CD8-positive, alpha-beta memory T cell (primary cell): ENCODE measurements around the gene ERFL. TPM values are rescaled to one million over a fixed set of nuclear protein-coding genes. Genes with fewer than 3 reads are reported as not detected.

Experiments used
- CTCF ChIA-PET: fragments of 350-600 bp; sonication (Branson Sonifier 250); formaldehyde crosslinking; loops from one replicate; lab custom pipeline; 2021; ENCODE audit warnings: antibody characterized with exemption; lab: Charles Lee
- POLR2A ChIA-PET: fragments of 350-600 bp; sonication (Branson Sonifier 250); formaldehyde crosslinking; loops from one replicate; lab custom pipeline; 2021; ENCODE audit warnings: antibody characterized with exemption; lab: Charles Lee
- DNase-seq, 5 donors: peaks; one replicate each; pipeline versions ENCODE4 v3.0.0 to v3.0.0-alpha.2; 2020 to 2022; ENCODE audit warnings: mixed read lengths in 1 of 5
- H3K27ac ChIP-seq: one replicate; pipeline ENCODE4 v1.7.0; 2013; ENCODE audit warnings: low read depth, mild to moderate bottlenecking, low read length, moderate library complexity
- H3K27me3 ChIP-seq: 2 replicates; pipeline ENCODE4 v1.7.0; 2013; ENCODE audit warnings: low read length, mild to moderate bottlenecking; ENCODE audit not compliant: insufficient read depth, poor library complexity, severe bottlenecking
- H3K36me3 ChIP-seq: 2 replicates; pipeline ENCODE4 v1.7.0; 2013; ENCODE audit warnings: mild to moderate bottlenecking, low read length, moderate library complexity; ENCODE audit not compliant: insufficient read depth
- H3K4me1 ChIP-seq: 2 replicates; pipeline ENCODE4 v1.7.0; 2013; ENCODE audit warnings: mild to moderate bottlenecking, low read length, moderate library complexity; ENCODE audit not compliant: insufficient read depth
- H3K4me3 ChIP-seq: 2 replicates; pipeline ENCODE4 v1.7.0; 2013; ENCODE audit warnings: mild to moderate bottlenecking, low read length
- H3K9me3 ChIP-seq: 2 replicates; pipeline ENCODE4 v1.7.0; 2013; ENCODE audit warnings: mild to moderate bottlenecking, low read length
- H3K27ac Mint-ChIP-seq, 8 donors: one replicate each; pipeline ENCODE4 v1.8.0; 2020 to 2021; ENCODE audit warnings: mixed read lengths in 8 of 8, mild to moderate bottlenecking in 6 of 8, inconsistent platforms in 3 of 8, moderate library complexity in 3 of 8
- H3K27me3 Mint-ChIP-seq, 2 donors: one replicate each; pipeline ENCODE4 v1.8.0; 2020 to 2021; ENCODE audit warnings: mixed read lengths in 2 of 2, mild to moderate bottlenecking in 1 of 2, moderate library complexity in 1 of 2
- H3K36me3 Mint-ChIP-seq, 3 donors: one replicate each; pipeline ENCODE4 v1.8.0; 2020 to 2021; ENCODE audit warnings: mixed read lengths in 3 of 3, inconsistent platforms in 1 of 3, mild to moderate bottlenecking in 1 of 3
- H3K4me1 Mint-ChIP-seq, 3 donors: one replicate each; pipeline ENCODE4 v1.8.0; 2020 to 2021; ENCODE audit warnings: mixed read lengths in 3 of 3, inconsistent platforms in 1 of 3, mild to moderate bottlenecking in 1 of 3
- H3K4me3 Mint-ChIP-seq, 7 donors: one replicate each; pipeline ENCODE4 v1.8.0; 2020 to 2021; ENCODE audit warnings: mixed read lengths in 7 of 7, mild to moderate bottlenecking in 6 of 7, moderate library complexity in 4 of 7, inconsistent platforms in 2 of 7
- H3K9me3 Mint-ChIP-seq, 5 donors: one replicate each; pipeline ENCODE4 v1.8.0; 2020 to 2022; ENCODE audit warnings: mixed read lengths in 5 of 5, mild to moderate bottlenecking in 3 of 5, moderate library complexity in 2 of 5, inconsistent platforms in 1 of 5
- polyA plus RNA-seq: library from polyadenylated mRNA; unstranded; fragments of 300-500 nt; fragmentation: Illumina TruSeq; gene quantifications from one replicate; pipeline ENCODE4 v1.2.3, GENCODE V29; 2021
- total RNA-seq, 2 experiments: library from RNA; stranded (reverse); gene quantifications; one replicate each; pipeline ENCODE4 v1.2.3, GENCODE V29; 2021

ERFL gene
- total and polyA plus RNA-seq, 3 experiments from 2014 or later: 1.3 to 1.4 TPM; not detected in 1

DNA sequence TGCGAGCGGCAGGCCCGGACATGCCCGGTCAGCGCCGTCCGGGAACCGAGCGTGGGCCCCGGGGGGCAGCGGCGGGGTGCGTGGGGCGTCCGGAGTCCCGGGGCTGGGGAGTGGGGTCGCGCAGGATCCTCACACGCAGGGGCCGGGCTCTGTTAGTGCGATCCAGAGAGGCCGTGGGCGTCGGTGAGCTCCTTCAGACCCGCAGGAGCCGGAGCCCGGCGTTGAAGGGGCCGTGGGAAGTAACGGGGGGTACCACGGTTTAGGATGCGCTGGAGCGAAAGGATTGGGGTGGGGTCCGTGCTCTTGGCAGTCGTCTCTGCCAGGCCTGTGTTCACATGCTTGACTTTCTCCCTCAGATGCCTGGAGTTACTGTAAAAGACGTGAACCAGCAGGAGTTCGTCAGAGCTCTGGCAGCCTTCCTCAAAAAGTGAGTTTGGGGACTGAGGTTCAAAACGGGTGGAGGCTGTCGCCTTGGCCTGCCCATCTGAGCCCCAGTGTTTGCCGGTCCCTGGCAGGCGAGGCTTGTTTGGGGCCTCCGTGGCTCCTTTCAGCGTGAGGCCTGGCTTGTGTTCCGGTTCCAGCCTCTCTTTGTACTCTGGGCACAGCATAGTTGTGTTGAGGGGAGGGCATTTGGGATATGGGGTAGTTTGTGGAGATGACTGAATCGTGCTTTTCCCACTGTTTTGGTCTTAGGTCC lies 67.7 kb downstream of the ERFL start:
- H3K4me1 Mint-ChIP-seq: peaks cover 46 to 55% (median 51%) of the 10 kb centered on the region in 3 donors
- H3K36me3 Mint-ChIP-seq: peaks cover 5 to 55% (median 20%) of the 10 kb centered on the region in 3 donors
- peak overlapping the region; percentile 87 to 99 (median 92) for H3K4me3 Mint-ChIP-seq
- H3K9me3 ChIP-seq: no peaks in the 10 kb centered on the region
- H3K4me1 ChIP-seq: peaks cover 55% of the 10 kb centered on the region
- POLR2A ChIA-PET: interaction anchor here (1.0 to 3.7 kb wide), 14 partner anchors 8 to 596 kb away, joined by 3 to 72 read pairs (median 8); partner anchors contain the start of genes ERFL, HNRNPUL1 and RABAC1
- no peaks in the 10 kb centered on the region for H3K27me3 ChIP-seq
- peak overlapping the region; percentile 85 to 100 (median 94) for H3K27ac Mint-ChIP-seq
- no peak for DNase-seq
- H3K9me3 Mint-ChIP-seq: no peaks in the 10 kb centered on the region
- peaks cover 44% of the 10 kb centered on the region for H3K36me3 ChIP-seq
- H3K27ac ChIP-seq: peak overlapping the region; percentile 93
- H3K4me3 ChIP-seq: peak overlapping the region; percentile 79
- CTCF ChIA-PET: interaction anchor here (1.0 to 4.5 kb wide), 19 partner anchors 8 to 384 kb away, joined by 3 to 85 read pairs (median 6); partner anchors contain the start of genes ARHGEF1 and RABAC1
- H3K27me3 Mint-ChIP-seq: peaks cover 0 to 4% of the 10 kb centered on the region in 2 donors

DNA sequence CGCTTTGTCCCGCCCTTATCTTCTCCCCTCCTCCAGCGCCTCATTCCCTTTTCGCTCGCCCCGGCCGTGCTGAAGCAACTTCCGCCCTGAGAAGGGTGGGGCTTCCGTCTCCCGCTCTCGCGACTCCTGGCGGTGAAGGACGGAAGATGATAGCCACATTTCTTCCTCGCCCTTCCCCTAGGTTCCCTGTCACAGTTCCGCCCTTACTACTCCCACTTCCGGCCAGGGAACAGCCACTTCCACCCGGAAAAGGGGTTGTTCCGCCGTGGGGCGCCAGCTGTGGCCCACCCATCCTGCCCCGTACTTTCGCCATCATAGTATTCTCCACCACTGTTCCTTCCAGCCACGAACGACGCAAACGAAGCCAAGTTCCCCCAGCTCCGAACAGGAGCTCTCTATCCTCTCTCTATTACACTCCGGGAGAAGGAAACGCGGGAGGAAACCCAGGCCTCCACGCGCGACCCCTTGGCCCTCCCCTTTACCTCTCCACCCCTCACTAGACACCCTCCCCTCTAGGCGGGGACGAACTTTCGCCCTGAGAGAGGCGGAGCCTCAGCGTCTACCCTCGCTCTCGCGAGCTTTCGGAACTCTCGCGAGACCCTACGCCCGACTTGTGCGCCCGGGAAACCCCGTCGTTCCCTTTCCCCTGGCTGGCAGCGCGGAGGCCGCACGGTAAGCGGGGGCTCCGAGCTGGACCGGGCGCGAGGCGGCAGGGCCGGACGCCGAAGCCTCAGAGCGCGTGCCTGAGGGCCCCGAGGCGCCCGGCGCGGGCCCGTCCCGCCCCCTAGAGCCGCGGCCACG lies 68.4 kb downstream of the ERFL start, which contains the start of gene RPS19:
TSS of gene RPS19 (plus strand) at position 638 of the 801 bp plus-strand sequence. CDS start 520 bp downstream, outside the sequence.
- H3K36me3 Mint-ChIP-seq: peaks cover 5 to 49% (median 20%) of the 10 kb centered on the region in 3 donors
- ChIA-PET CTCF (interaction anchor here (0.6 to 4.5 kb wide), 24 partner anchors 8 to 904 kb away, joined by 3 to 85 read pairs (median 4); partner anchors contain the start of genes ARHGEF1 and RABAC1), POLR2A (interaction anchor here (0.7 to 3.7 kb wide), 14 partner anchors 9 to 596 kb away, joined by 3 to 72 read pairs (median 9); partner anchors contain the start of genes ERFL, HNRNPUL1 and RABAC1)
- H3K27me3 ChIP-seq: no peaks in the 10 kb centered on the region
- peak within 1 kb of the TSS; percentile 79 for H3K4me3 ChIP-seq
- peak within 1 kb of the TSS; percentile 93 for H3K27ac ChIP-seq
- H3K9me3 Mint-ChIP-seq: no peaks in the 10 kb centered on the region
- peak within 1 kb of the TSS; percentile 86 to 100 (median 96) for H3K27ac Mint-ChIP-seq
- DNase-seq: peak; percentile 96 to 99 (median 98)
- H3K9me3 ChIP-seq: no peaks in the 10 kb centered on the region
- H3K4me1 ChIP-seq: peaks cover 48% of the 10 kb centered on the region
- H3K36me3 ChIP-seq: peaks cover 37% of the 10 kb centered on the region
- H3K27me3 Mint-ChIP-seq: peaks cover 0 to 4% of the 10 kb centered on the region in 2 donors
- H3K4me3 Mint-ChIP-seq: peak within 1 kb of the TSS; percentile 88 to 99 (median 92)
- peaks cover 43 to 50% (median 46%) of the 10 kb centered on the region in 3 donors for H3K4me1 Mint-ChIP-seq

DNA sequence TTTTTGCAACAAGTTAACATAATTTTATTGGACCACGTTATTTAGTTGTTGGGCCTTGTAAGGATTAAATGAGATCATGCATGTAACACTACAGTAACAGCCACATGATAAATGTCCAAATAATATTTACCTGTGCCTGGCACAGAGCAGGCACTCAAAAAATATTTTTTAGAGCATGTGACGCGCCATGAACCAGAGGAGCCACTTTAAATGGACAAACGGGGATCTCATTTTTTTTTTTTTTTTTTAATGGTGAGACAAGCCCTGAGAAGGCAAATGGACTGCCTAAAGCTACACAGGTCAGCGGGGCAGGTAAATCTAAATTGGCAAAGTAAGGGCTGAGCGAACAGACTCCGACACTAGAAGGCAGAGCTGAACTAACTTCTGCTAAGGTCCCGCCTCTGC lies 69.0 kb downstream of the ERFL start:
- H3K4me3 ChIP-seq: peak overlapping the region; percentile 79
- ChIA-PET CTCF (interaction anchor here (0.6 to 4.5 kb wide), 21 partner anchors 8 to 904 kb away, joined by 3 to 85 read pairs (median 5); partner anchors contain the start of genes ARHGEF1 and RABAC1), POLR2A (interaction anchor here (0.7 to 3.7 kb wide), 14 partner anchors 9 to 595 kb away, joined by 3 to 72 read pairs (median 9); partner anchors contain the start of genes ERFL, HNRNPUL1 and RABAC1)

More for the DNA sequence above, 69.0 kb downstream of the ERFL start:
- Histone ChIP-seq H3K9me3 (no peaks in the 10 kb centered on the region), H3K4me1 (peaks cover 42% of the 10 kb centered on the region), H3K27me3 (no peaks in the 10 kb centered on the region), H3K36me3 (peaks cover 31% of the 10 kb centered on the region), H3K27ac (peak overlapping the region; percentile 93)
- H3K4me3 Mint-ChIP-seq: peak overlapping the region; percentile 88 to 99 (median 92)
- no peak for DNase-seq
- H3K4me1 Mint-ChIP-seq: peaks cover 37 to 44% (median 40%) of the 10 kb centered on the region in 3 donors
- no peaks in the 10 kb centered on the region for H3K9me3 Mint-ChIP-seq
- H3K27ac Mint-ChIP-seq: peak overlapping the region; percentile 86 to 100 (median 96)
- peaks cover 5 to 43% (median 17%) of the 10 kb centered on the region in 3 donors for H3K36me3 Mint-ChIP-seq
- H3K27me3 Mint-ChIP-seq: peaks cover 5 to 10% of the 10 kb centered on the region in 2 donors

Other genes with a start within 250 kb of the ERFL start
- gene CEACAM7, start 240.2 kb downstream of the ERFL start, total RNA-seq: not detected
- gene CEACAM7, start 240.2 kb downstream of the ERFL start, polyA plus RNA-seq: not detected
- not detected for gene CEACAM5, start 219.8 kb downstream of the ERFL start, total RNA-seq
- not detected for gene CEACAM5, start 219.8 kb downstream of the ERFL start, polyA plus RNA-seq
- not detected for gene CEACAM6, start 172.9 kb downstream of the ERFL start, total RNA-seq
- gene CEACAM6, start 172.9 kb downstream of the ERFL start, polyA plus RNA-seq: not detected
- not detected for gene CEACAM3, start 131.9 kb downstream of the ERFL start, total RNA-seq
- not detected for gene CEACAM3, start 131.9 kb downstream of the ERFL start, polyA plus RNA-seq
- not detected for gene LYPD4, start 83.8 kb downstream of the ERFL start, total RNA-seq
- not detected for gene LYPD4, start 83.8 kb downstream of the ERFL start, polyA plus RNA-seq
- gene DMRTC2, start 83.4 kb downstream of the ERFL start, total RNA-seq: not detected
- not detected for gene DMRTC2, start 83.4 kb downstream of the ERFL start, polyA plus RNA-seq
- 1,000 to 10,000 TPM; 3,036 to 3,142 TPM for gene RPS19, start 68.2 kb downstream of the ERFL start, total RNA-seq
- gene RPS19, start 68.2 kb downstream of the ERFL start, polyA plus RNA-seq: 6,195 TPM
- gene CD79A, start 51.2 kb downstream of the ERFL start, total RNA-seq: 1 to 10 TPM; 1.3 to 2.2 TPM
- 9.4 TPM for gene CD79A, start 51.2 kb downstream of the ERFL start, polyA plus RNA-seq
- 100 to 1,000 TPM; 295 to 312 TPM for gene ARHGEF1, start 45.3 kb downstream of the ERFL start, total RNA-seq
- 350 TPM for gene ARHGEF1, start 45.3 kb downstream of the ERFL start, polyA plus RNA-seq
- gene RABAC1, start 30.9 kb upstream of the ERFL start, total RNA-seq: 10 to 100 TPM; 74.7 to 83.3 TPM
- gene RABAC1, start 30.9 kb upstream of the ERFL start, polyA plus RNA-seq: 220 TPM
- gene ATP1A3, start 65.8 kb upstream of the ERFL start, total RNA-seq: 1 to 10 TPM; 1.9 to 4.1 TPM
- gene ATP1A3, start 65.8 kb upstream of the ERFL start, polyA plus RNA-seq: 8.2 TPM
- gene GRIK5, start 141.8 kb upstream of the ERFL start, total RNA-seq: under 1 TPM; 0.31 to 0.39 TPM
- gene GRIK5, start 141.8 kb upstream of the ERFL start, polyA plus RNA-seq: not detected
- 10 to 100 TPM; 18.8 to 21.9 TPM for gene ZNF574, start 147.7 kb upstream of the ERFL start, total RNA-seq
- 24.9 TPM for gene ZNF574, start 147.7 kb upstream of the ERFL start, polyA plus RNA-seq
- gene POU2F2, start 204.0 kb upstream of the ERFL start, total RNA-seq: 10 to 100 TPM; 46.7 to 47.9 TPM
- 8.5 TPM for gene POU2F2, start 204.0 kb upstream of the ERFL start, polyA plus RNA-seq